Mesenchymal stem cell (in vitro differentiated cells and primary cell): ENCODE measurements around the gene C20orf96.

Source experiments
- DNase-seq: peaks from one replicate; pipeline ENCODE4 v3.0.0-alpha.2; 2013
- H2AFZ ChIP-seq: one replicate; pipeline ENCODE4 v1.6.1; 2013; ENCODE audit warnings: low read depth, mild to moderate bottlenecking, control low read depth, inconsistent platforms, low read length, moderate library complexity
- H2AK5ac ChIP-seq: 2 replicates; pipeline ENCODE4 v1.6.1; 2013; ENCODE audit warnings: low read length, moderate library complexity, mild to moderate bottlenecking, inconsistent platforms; ENCODE audit not compliant: severe bottlenecking
- H2BK120ac ChIP-seq: one replicate; pipeline ENCODE4 v1.6.1; 2013; ENCODE audit warnings: low read depth, mild to moderate bottlenecking, inconsistent platforms, low read length, moderate library complexity
- H2BK12ac ChIP-seq, 2 experiments: one replicate each; pipeline ENCODE4 v1.6.1; 2013; ENCODE audit warnings: inconsistent platforms in 2 of 2, low read length in 2 of 2, mild to moderate bottlenecking in 2 of 2, moderate library complexity in 2 of 2, control low read depth in 1 of 2
- H2BK15ac ChIP-seq: one replicate; pipeline ENCODE4 v1.6.1; 2013; ENCODE audit warnings: mild to moderate bottlenecking, low read depth, inconsistent platforms; ENCODE audit not compliant: poor library complexity, severe bottlenecking
- H2BK5ac ChIP-seq: 2 replicates; pipeline ENCODE4 v1.6.1; 2013; ENCODE audit warnings: low read depth, mild to moderate bottlenecking, low read length, control low read depth, inconsistent platforms; ENCODE audit not compliant: poor library complexity, severe bottlenecking
- H3K14ac ChIP-seq, 2 experiments: one replicate each; pipeline ENCODE4 v1.6.1; 2013; ENCODE audit warnings: inconsistent platforms in 2 of 2, low read length in 2 of 2, control low read depth in 1 of 2, mild to moderate bottlenecking in 1 of 2, moderate library complexity in 1 of 2
- H3K18ac ChIP-seq, 2 experiments: one replicate each; pipeline ENCODE4 v1.6.1; 2013; ENCODE audit warnings: inconsistent platforms in 2 of 2, low read length in 2 of 2, control low read depth in 1 of 2, low read depth in 1 of 2, mild to moderate bottlenecking in 1 of 2
- H3K23ac ChIP-seq, 2 experiments: one replicate each; pipeline ENCODE4 v1.6.1; 2013; ENCODE audit warnings: inconsistent platforms in 2 of 2, low read length in 2 of 2, mild to moderate bottlenecking in 2 of 2, moderate library complexity in 2 of 2, control low read depth in 1 of 2
- H3K27ac ChIP-seq: 2 replicates; pipeline ENCODE4 v1.5.1; 2013; ENCODE audit warnings: mild to moderate bottlenecking, moderate library complexity, low read length, control low read depth, inconsistent platforms; ENCODE audit not compliant: poor library complexity, severe bottlenecking
- H3K27me3 ChIP-seq, 2 experiments: 2 replicates each; pipeline versions ENCODE4 v1.6.1 to v1.7.0; 2013; ENCODE audit warnings: low read length in 2 of 2, mild to moderate bottlenecking in 2 of 2, moderate library complexity in 2 of 2, control low read depth in 1 of 2, inconsistent platforms in 1 of 2; ENCODE audit not compliant: control insufficient read depth in 1 of 2, insufficient read depth in 1 of 2
- H3K36me3 ChIP-seq, 2 experiments: 2 replicates each; pipeline versions ENCODE4 v1.6.1 to v1.7.0; 2013; ENCODE audit warnings: low read length in 2 of 2, control low read depth in 1 of 2, inconsistent platforms in 1 of 2, low read depth in 1 of 2, mild to moderate bottlenecking in 1 of 2; ENCODE audit not compliant: insufficient read depth in 2 of 2, control insufficient read depth in 1 of 2
- H3K4ac ChIP-seq, 2 experiments: one replicate each; pipeline ENCODE4 v1.6.1; 2013; ENCODE audit warnings: inconsistent platforms in 2 of 2, low read length in 2 of 2, mild to moderate bottlenecking in 2 of 2, moderate library complexity in 2 of 2, control low read depth in 1 of 2, low read depth in 1 of 2
- H3K4me1 ChIP-seq: 2 replicates; pipeline ENCODE4 v1.6.1; 2013; ENCODE audit warnings: low read depth, low read length, control low read depth; ENCODE audit not compliant: control insufficient read depth, insufficient read depth
- H3K4me2 ChIP-seq: 2 replicates; pipeline ENCODE4 v1.6.1; 2013; ENCODE audit warnings: low read length, mild to moderate bottlenecking, inconsistent platforms; ENCODE audit not compliant: poor library complexity, severe bottlenecking
- H3K4me3 ChIP-seq, 2 experiments: 2 replicates each; pipeline versions ENCODE4 v1.5.1 to v1.7.0; 2013; ENCODE audit warnings: low read length in 2 of 2, mild to moderate bottlenecking in 2 of 2, control low read depth in 1 of 2, low read depth in 1 of 2; ENCODE audit not compliant: insufficient read depth in 1 of 2
- H3K79me1 ChIP-seq: replicated peaks from 2 replicates; pipeline ENCODE4 v1.6.1; 2013; ENCODE audit warnings: mild to moderate bottlenecking, control low read depth, low read length, inconsistent platforms; ENCODE audit not compliant: poor library complexity, severe bottlenecking
- H3K9ac ChIP-seq: 2 replicates; pipeline ENCODE4 v1.7.0; 2013; ENCODE audit warnings: mild to moderate bottlenecking, low read length, moderate library complexity
- H3K9me3 ChIP-seq: 2 replicates; pipeline ENCODE4 v1.7.0; 2013; ENCODE audit warnings: mild to moderate bottlenecking, low read length; ENCODE audit not compliant: control insufficient read depth
- H4K8ac ChIP-seq: one replicate; pipeline ENCODE4 v1.6.1; 2013; ENCODE audit warnings: inconsistent platforms, mild to moderate bottlenecking, low read length, moderate library complexity
- H4K91ac ChIP-seq: one replicate; pipeline ENCODE4 v1.6.1; 2013; ENCODE audit warnings: mild to moderate bottlenecking, low read length, inconsistent platforms
- WGBS: methylation state at CpG from one replicate; pipeline ENCODE4 v1.1.7; 2013; ENCODE audit warnings: mixed read lengths; 5-methylcytosine and 5-hydroxymethylcytosine counted together

Gene C20orf96

DNA sequence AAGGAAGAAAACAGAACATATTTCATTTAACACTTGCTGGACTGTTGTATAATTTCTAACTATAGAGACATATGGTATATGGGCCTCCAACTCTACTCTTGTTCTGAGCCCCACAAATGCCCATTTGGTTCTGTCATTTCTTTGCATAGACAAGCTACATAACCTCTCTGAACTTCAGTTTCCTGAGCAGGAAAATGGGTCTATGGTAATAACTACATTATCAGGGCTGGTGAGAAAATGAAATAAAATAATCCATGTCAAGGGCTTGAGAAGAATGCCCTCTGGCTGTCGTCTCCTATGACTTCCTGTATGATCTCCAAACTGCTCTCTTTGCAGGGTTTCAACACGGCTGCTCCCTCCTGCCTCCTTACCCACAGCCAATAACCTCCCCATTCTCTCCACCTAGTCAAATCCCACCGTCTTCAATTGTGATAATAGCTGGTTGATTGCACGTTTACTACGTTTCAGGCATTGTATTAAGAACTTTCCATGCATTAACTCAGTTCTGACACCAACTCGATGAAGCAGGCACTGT lies 18.8 kb upstream of the C20orf96 start:
- Histone ChIP-seq H3K9me3 (no peaks in the 10 kb centered on the region), H3K27ac (peak overlapping the region; percentile 91), H3K4me2 (peak overlapping the region; percentile 89), H3K4ac (peak overlapping the region; percentile 48 to 96), H2AK5ac (no peak overlapping the region), H3K14ac (peak overlapping the region; percentile 39 to 55), H3K4me1 (peaks cover 5% of the 10 kb centered on the region), H3K9ac (peak overlapping the region; percentile 96), H4K91ac (peak overlapping the region; percentile 90), H2BK5ac (no peak overlapping the region), H2BK12ac (peak overlapping the region; percentile 51 to 90), H2BK15ac (peak overlapping the region; percentile 12), H2AFZ (peak overlapping the region; percentile 43), H3K79me1 (no peaks in the 10 kb centered on the region), H3K18ac (peak overlapping the region; percentile 86 to 92), H3K36me3 (no peaks in the 10 kb centered on the region), H3K4me3 (peak overlapping the region; percentile 47 to 78), H2BK120ac (peak overlapping the region; percentile 89), H3K27me3 (no peaks in the 10 kb centered on the region), H3K23ac (peak overlapping the region in 1 of 2 experiments; percentile 95), H4K8ac (peak overlapping the region; percentile 81)
- no peak for DNase-seq
- WGBS: 0% methylated on average over 6 of the region's 6 CpGs

DNA sequence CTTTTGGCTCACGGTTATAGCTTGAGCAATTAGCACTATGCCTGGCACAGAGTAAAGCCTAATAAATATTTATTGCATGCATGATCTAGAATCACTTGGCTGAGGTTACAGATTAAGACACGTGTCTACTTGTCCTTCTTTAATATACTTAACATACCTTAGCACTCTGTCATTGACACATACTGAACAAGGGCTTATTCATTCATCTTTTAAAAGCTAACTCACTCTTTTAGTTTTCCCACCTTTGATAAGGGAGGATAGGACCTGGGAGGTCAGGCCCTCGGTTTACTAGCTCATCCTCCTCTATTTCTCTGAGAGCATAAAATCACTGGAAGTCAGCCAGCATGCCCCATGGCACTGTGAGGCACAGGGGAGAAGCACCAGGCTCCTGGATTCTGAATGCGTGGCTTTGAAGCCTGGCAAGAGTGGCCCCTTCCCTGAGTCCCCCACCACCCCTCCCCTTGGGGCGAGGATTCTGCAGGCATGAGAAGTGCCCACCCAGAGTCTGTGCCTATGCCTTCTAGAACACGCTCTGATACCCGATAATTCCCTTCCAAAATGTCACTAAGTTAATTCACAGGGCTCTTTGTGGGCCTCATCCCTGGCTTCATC lies 18.0 kb upstream of the C20orf96 start:
- peak overlapping the region; percentile 96 for H3K9ac ChIP-seq
- H2BK15ac ChIP-seq: no peak overlapping the region
- peaks cover 4% of the 10 kb centered on the region for H3K4me1 ChIP-seq
- H2AK5ac ChIP-seq: peak overlapping the region; percentile 24
- H3K18ac ChIP-seq: peak overlapping the region; percentile 29 to 85
- WGBS: 89% methylated on average over 7 of the region's 7 CpGs
- H2BK12ac ChIP-seq: peak overlapping the region; percentile 69 to 73
- H4K91ac ChIP-seq: peak overlapping the region; percentile 62
- no peak overlapping the region for H3K4me3 ChIP-seq
- no peaks in the 10 kb centered on the region for H3K27me3 ChIP-seq
- peak overlapping the region; percentile 73 for H4K8ac ChIP-seq
- no peaks in the 10 kb centered on the region for H3K36me3 ChIP-seq
- H3K14ac ChIP-seq: no peak overlapping the region
- H2BK5ac ChIP-seq: no peak overlapping the region
- peaks cover 2% of the 10 kb centered on the region for H3K79me1 ChIP-seq
- peak overlapping the region; percentile 27 to 73 for H3K4ac ChIP-seq
- H3K27ac ChIP-seq: peak overlapping the region; percentile 91
- H3K9me3 ChIP-seq: no peaks in the 10 kb centered on the region
- peak overlapping the region; percentile 39 for H2BK120ac ChIP-seq
- no peak overlapping the region for H3K4me2 ChIP-seq
- no peak overlapping the region for H2AFZ ChIP-seq
- DNase-seq: no peak
- no peak overlapping the region for H3K23ac ChIP-seq

DNA sequence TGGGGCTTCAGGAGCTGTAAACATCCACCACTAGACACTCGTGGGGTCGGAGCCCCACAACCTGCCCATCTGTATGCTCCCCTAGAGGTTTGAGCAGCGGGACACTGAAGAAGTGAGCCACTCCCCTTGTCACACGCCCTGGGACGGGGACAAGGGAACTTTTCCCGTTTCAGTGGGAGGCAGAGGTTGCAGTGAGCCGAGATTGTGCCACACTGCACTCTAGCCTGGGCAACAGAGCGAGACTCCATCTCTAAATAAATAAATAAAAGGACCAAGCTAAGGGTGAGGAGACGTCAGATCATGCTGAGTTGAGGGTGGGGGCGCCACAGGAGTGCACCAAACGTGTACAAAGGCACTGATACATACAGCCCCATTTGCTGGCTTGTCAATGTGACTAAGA lies 15.2 kb upstream of the C20orf96 start:
- Histone ChIP-seq H3K27me3 (no peaks in the 10 kb centered on the region), H2AK5ac (no peak overlapping the region), H3K14ac (no peak overlapping the region), H3K9ac (no peak overlapping the region), H3K79me1 (peaks cover 4% of the 10 kb centered on the region), H2AFZ (no peak overlapping the region), H2BK5ac (no peak overlapping the region), H2BK120ac (no peak overlapping the region), H4K8ac (no peak overlapping the region), H4K91ac (no peak overlapping the region), H3K4me1 (peaks cover 10% of the 10 kb centered on the region), H2BK12ac (no peak overlapping the region), H2BK15ac (no peak overlapping the region), H3K18ac (no peak overlapping the region), H3K27ac (no peak overlapping the region), H3K4me2 (no peak overlapping the region), H3K23ac (no peak overlapping the region), H3K4me3 (no peak overlapping the region), H3K36me3 (no peaks in the 10 kb centered on the region), H3K9me3 (no peaks in the 10 kb centered on the region), H3K4ac (peak overlapping the region in 1 of 2 experiments; percentile 58)
- no peak for DNase-seq
- WGBS: 83% methylated on average over 10 of the region's 11 CpGs

DNA sequence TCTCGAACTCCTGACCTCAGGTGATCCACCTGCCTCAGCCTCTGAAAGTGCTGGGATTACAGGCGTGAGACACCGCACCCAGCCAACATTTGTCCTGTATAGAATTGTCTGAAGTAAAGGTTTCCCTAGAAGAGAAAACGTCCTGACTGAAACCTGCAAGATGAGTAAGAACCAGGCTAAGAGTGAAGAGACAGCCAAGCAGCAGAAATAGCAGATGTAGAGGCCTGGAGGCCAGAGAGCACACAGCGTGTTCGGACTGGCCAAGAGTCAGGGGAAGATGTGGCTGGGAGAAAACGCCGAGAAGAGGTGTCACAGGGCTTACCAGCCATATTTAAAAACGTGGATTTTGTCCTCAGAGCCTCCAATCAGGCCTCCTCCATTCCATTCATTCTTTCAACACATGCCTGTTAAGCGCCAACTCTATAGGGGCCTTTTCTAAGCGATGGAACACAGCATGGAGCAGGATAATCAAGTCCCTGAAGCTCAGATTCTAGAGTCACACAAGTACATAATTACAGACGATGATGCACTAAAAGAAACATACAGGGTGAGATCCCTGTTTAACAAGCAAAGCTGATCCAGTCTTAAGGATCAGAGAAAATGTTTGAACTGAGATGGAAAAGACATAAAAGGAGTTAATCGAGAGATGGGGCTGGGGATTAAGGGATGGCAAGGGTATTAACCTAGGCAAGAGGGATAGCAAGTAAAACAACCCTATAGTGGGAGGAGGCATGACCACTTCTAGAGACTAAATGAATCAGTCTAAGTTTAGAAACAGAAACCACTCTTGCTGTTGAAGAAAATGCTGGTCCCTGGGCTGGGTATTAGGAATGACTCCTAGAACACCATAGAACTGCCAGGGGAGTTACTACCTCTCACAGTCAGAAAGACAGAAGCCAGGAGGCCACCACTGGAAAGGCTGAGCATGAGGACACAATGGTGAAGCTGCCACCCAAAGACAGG lies 11.6 kb upstream of the C20orf96 start:
- WGBS: 73% methylated on average over 13 of the region's 13 CpGs
- no peak overlapping the region for H2BK15ac ChIP-seq

More for the DNA sequence above, 11.6 kb upstream of the C20orf96 start:
- peak overlapping the region; percentile 51 for H4K8ac ChIP-seq
- H3K18ac ChIP-seq: peak overlapping the region; percentile 6 to 13
- peaks cover 0 to 11% of the 10 kb centered on the region in 2 experiments for H3K36me3 ChIP-seq
- H3K79me1 ChIP-seq: peaks cover 4% of the 10 kb centered on the region
- peak overlapping the region; percentile 29 to 59 for H2BK12ac ChIP-seq
- no peaks in the 10 kb centered on the region for H3K27me3 ChIP-seq
- H3K4me2 ChIP-seq: no peak overlapping the region
- peak overlapping the region in 1 of 2 experiments; percentile 45 for H3K14ac ChIP-seq
- H3K4ac ChIP-seq: peak overlapping the region in 1 of 2 experiments; percentile 20
- H2BK120ac ChIP-seq: no peak overlapping the region
- H3K4me1 ChIP-seq: peaks cover 14% of the 10 kb centered on the region
- H3K27ac ChIP-seq: no peak overlapping the region
- no peak overlapping the region for H2BK5ac ChIP-seq
- no peak overlapping the region for H3K9ac ChIP-seq
- no peak overlapping the region for H2AFZ ChIP-seq
- no peak overlapping the region for H3K23ac ChIP-seq
- peak overlapping the region; percentile 71 for H4K91ac ChIP-seq
- no peak overlapping the region for H3K4me3 ChIP-seq
- no peak overlapping the region for H2AK5ac ChIP-seq
- no peaks in the 10 kb centered on the region for H3K9me3 ChIP-seq
- DNase-seq: peak; percentile 31
